ENCODE results near the gene METTL26. TPM values are rescaled to one million over a fixed set of nuclear protein-coding genes. Genes with fewer than 3 reads are reported as not detected.

The METTL26 gene
- total and polyA plus RNA-seq, 10 of the 15 experiments (the other 5 are each of a cell fraction or from before 2014, with no cell fraction given), result 5.4 to 163 (median 79.3) TPM

- no peak overlapping the region for H3K4me3 ChIP-seq
- intact Hi-C loops (cut with micrococcal nuclease; ENCODE audit: unreplicated experiment) (no loop called here), in situ Hi-C loops (cut with MboI) (no loop called here)
- no TSS peak for BruUV-seq (replicated peaks)
- no peak overlapping the region for H2AFZ ChIP-seq (ENCODE audit: control insufficient read depth, low read depth, low read length)
- ATAC-seq (no peak), FAIRE-seq (no peak), DNase-seq (ENCODE audit: low read depth, low spot score) (no peak)
- POLR2A ChIA-PET, result no interaction called here
- H3K4me1 ChIP-seq (ENCODE audit: control insufficient read depth, insufficient read depth, low read length), result no peaks in the 10 kb centered on the region
- SMC1A ChIA-PET (ENCODE audit: uncharacterized antibody, unreplicated experiment), result no interaction called here
- TF ChIP-seq NR2C1 (IDR thresholded peaks at IDR 0.05), result no peak
- TF ChIP-seq PML (IDR thresholded peaks at IDR 0.05; ENCODE audit: low read length), result no peak
- no peak for TF ChIP-seq HSF1 (IDR thresholded peaks at IDR 0.05; ENCODE audit: low read depth, low read length)
- no peak for TF ChIP-seq DPF2 (IDR thresholded peaks at IDR 0.05)
- TF ChIP-seq, protein P1, sequence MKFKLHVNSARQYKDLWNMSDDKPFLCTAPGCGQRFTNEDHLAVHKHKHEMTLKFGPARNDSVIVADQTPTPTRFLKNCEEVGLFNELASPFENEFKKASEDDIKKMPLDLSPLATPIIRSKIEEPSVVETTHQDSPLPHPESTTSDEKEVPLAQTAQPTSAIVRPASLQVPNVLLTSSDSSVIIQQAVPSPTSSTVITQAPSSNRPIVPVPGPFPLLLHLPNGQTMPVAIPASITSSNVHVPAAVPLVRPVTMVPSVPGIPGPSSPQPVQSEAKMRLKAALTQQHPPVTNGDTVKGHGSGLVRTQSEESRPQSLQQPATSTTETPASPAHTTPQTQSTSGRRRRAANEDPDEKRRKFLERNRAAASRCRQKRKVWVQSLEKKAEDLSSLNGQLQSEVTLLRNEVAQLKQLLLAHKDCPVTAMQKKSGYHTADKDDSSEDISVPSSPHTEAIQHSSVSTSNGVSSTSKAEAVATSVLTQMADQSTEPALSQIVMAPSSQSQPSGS (IDR thresholded peaks at IDR 0.05; ENCODE audit: low read length), result no peak
- no peak for TF ChIP-seq NFXL1 (IDR thresholded peaks at IDR 0.05; ENCODE audit: borderline replicate concordance)
- TF ChIP-seq RBBP5 (conservative IDR thresholded peaks at IDR 0.05), result no peak
- H3K36me3 ChIP-seq (ENCODE audit: control insufficient read depth in 2 of 2, insufficient read depth in 2 of 2, low read length in 1 of 2), result no peaks in the 10 kb centered on the region; a peak in 1 of 4 replicates
- no peaks in the 10 kb centered on the region for H3K79me2 ChIP-seq (ENCODE audit: control insufficient read depth, insufficient read depth, low read length)
- no peak overlapping the region for H3K27ac ChIP-seq (ENCODE audit: control insufficient read depth, insufficient read depth)
- H4K20me1 ChIP-seq (ENCODE audit: control insufficient read depth, insufficient read depth), result no peaks in the 10 kb centered on the region; the same call in 1 of the 2 replicates
- no peaks in the 10 kb centered on the region for H3K27me3 ChIP-seq (replicated peaks in 1 of 2; ENCODE audit: control insufficient read depth in 2 of 2, insufficient read depth in 2 of 2, low read length in 1 of 2)
- 92% methylated on average over 39 of the region's 50 CpGs for WGBS (ENCODE audit: insufficient coverage, insufficient replicate concordance, low lambda C conversion rate, missing lambda C conversion rate)
- H3K4me2 ChIP-seq (ENCODE audit: control insufficient read depth, insufficient read depth), result no peak overlapping the region
- no peaks in the 10 kb centered on the region for H3K9me3 ChIP-seq (replicated peaks; ENCODE audit: control insufficient read depth, insufficient read depth, low read length)
- CTCF ChIA-PET, result no interaction called here
- H3K9ac ChIP-seq (ENCODE audit: control insufficient read depth, insufficient read depth, low read length), result no peak overlapping the region
- RAD21 ChIA-PET (ENCODE audit: unreplicated experiment), result no interaction called here
These were observed 8.5 kb downstream of the METTL26 start for GRCh38 chr16:627454-628239.

Data from GM12878 (cell line).